Renal cortex interstitium (tissue), 11 donors: ENCODE data around the gene GALM. TPM values are rescaled to one million over a fixed set of nuclear protein-coding genes. Genes with fewer than 3 reads are reported as not detected.

ENCODE experiments used
- DNase-seq, 11 donors: peaks; one replicate each; pipeline ENCODE4 v3.0.0-alpha.2; 2013; ENCODE audit warnings: low read depth in 9 of 11, low spot score in 4 of 11; ENCODE audit errors: extremely low read depth in 1 of 11
- polyA plus RNA-seq, 3 donors: library from polyadenylated mRNA; unstranded; fragments of 120-200 nt; gene quantifications; one replicate each; pipeline ENCODE4 v1.2.1, GENCODE V29; 2013; ENCODE audit not compliant: insufficient read length in 3 of 3

The GALM gene
- polyA plus RNA-seq, 3 donors: 54.0 to 60.0 (median 56.1) TPM

DNA sequence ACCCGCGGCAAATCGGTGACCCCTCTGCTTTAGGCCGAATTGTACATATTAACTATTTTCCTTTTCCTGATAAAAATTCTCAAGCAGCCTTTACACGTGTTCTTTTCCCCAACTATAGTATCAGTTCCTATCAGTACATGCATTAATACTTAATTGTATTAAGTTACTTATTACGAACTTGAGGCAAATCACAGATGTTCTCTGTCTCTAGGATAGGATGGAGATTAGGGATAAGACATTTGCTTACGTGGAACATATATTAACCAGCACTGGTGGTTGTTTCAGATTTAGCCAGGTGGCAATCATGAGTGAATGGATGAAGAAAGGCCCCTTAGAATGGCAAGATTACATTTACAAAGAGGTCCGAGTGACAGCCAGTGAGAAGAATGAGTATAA lies 112.8 kb downstream of the GALM start:
- DNase-seq: no peak

DNA sequence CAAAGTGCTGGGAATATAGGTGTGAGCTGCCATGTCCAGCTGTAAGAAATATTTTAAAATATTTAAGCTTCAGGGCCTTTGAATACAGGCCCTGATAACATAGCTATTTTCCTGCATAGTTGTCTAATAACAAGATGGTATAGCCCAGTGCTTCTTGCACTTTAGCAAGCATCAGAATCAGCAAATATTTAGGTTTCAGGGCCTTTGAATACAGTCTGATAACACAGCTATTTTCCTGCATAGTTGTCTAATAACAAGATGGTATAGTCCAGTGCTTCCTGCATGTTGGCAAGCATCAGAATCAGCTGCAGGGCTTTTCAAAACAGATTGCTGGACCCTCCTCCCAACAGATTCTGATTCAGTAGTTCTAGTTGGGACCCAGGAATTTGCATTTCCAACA lies 117.7 kb downstream of the GALM start:
- DNase-seq: no peak

Other genes with a start within 250 kb of the GALM start
- 10 to 100 TPM; 70.9 to 83.9 (median 74.3) TPM for gene HNRNPLL, start 63.2 kb upstream of the GALM start, polyA plus RNA-seq
- gene SRSF7, start 85.2 kb downstream of the GALM start, polyA plus RNA-seq: 100 to 1,000 TPM; 203 to 279 (median 243) TPM
- 10 to 100 TPM; 17.9 to 24.7 (median 23.6) TPM for gene GEMIN6, start 112.1 kb downstream of the GALM start, polyA plus RNA-seq
- 10 to 100 TPM; 35.2 to 44.3 (median 39.5) TPM for gene DHX57, start 209.8 kb downstream of the GALM start, polyA plus RNA-seq
- gene MORN2, start 209.9 kb downstream of the GALM start, polyA plus RNA-seq: 10 to 100 TPM; 48.4 to 63.8 (median 49.0) TPM
- 1 to 10 TPM; 1.8 to 3.4 (median 2.2) TPM for gene ARHGEF33, start 223.8 kb downstream of the GALM start, polyA plus RNA-seq